Mucosa of stomach (tissue), 1 donor: Measurements from ENCODE around the gene E2F2.
A peak's percentile ranks its signal among the peaks of the same experiment; 100 is the strongest.

ENCODE experiments used
- H3K27me3 ChIP-seq: one replicate; pipeline ENCODE4 v1.7.0; 2013; ENCODE audit warnings: mild to moderate bottlenecking, low read length; ENCODE audit not compliant: control insufficient read depth, insufficient read depth
- H3K36me3 ChIP-seq: one replicate; pipeline ENCODE4 v1.7.0; 2013; ENCODE audit warnings: low read length; ENCODE audit not compliant: control insufficient read depth, insufficient read depth
- H3K4me1 ChIP-seq: one replicate; pipeline ENCODE4 v1.7.0; 2013; ENCODE audit warnings: mild to moderate bottlenecking, low read length; ENCODE audit not compliant: control insufficient read depth, insufficient read depth
- H3K4me3 ChIP-seq: one replicate; pipeline ENCODE4 v1.7.0; 2013; ENCODE audit warnings: low read length
- H3K9ac ChIP-seq: one replicate; pipeline ENCODE4 v1.7.0; 2013; ENCODE audit warnings: mild to moderate bottlenecking, low read length, moderate library complexity
- H3K9me3 ChIP-seq: one replicate; pipeline ENCODE4 v1.7.0; 2013; ENCODE audit warnings: mild to moderate bottlenecking, low read length, moderate library complexity; ENCODE audit not compliant: control insufficient read depth
- donor health status: Pancreatic carcinoma.

The E2F2 gene

DNA sequence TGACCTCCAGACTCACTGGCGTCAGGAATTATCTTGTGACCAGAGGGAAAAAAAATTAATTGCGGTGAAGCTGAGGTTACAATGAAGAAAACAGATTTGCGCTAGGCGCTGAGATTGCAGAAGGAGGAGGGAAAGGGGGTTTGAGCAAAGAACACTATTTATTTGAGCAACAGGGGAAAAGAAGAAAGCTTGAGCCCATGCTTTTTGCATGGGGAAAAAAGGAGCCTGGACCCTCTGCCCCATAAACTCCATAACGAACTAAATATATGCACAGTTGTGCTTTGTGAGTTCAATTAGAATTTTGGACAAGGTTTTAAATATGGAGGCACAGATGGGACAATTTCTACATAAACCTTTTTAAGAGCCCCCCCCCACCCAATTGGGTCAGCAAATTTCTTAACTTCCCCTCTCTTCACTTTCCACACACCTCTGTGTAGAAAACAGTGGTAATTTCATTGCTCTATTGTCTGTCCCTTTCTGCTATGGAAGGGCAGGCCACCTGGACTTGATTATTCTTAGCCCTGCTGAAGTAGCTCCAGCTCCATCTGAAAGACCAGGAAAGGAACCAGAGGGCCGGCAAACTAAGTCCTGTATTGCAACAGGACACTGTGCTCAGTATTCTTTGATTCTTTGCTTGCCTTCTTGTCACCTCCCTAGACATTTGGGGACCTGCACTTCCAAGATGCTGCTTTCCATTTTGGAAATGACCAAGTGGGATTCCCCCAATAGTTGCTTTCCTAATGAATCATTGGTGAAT is 29.1 kb upstream of the E2F2 start:
- Histone ChIP-seq H3K36me3 (peaks cover 8% of the 10 kb centered on the region), H3K9ac (peak overlapping the region; percentile 90), H3K4me1 (peaks cover 71% of the 10 kb centered on the region), H3K9me3 (no peaks in the 10 kb centered on the region), H3K27me3 (no peaks in the 10 kb centered on the region), H3K4me3 (peak overlapping the region; percentile 18)

DNA sequence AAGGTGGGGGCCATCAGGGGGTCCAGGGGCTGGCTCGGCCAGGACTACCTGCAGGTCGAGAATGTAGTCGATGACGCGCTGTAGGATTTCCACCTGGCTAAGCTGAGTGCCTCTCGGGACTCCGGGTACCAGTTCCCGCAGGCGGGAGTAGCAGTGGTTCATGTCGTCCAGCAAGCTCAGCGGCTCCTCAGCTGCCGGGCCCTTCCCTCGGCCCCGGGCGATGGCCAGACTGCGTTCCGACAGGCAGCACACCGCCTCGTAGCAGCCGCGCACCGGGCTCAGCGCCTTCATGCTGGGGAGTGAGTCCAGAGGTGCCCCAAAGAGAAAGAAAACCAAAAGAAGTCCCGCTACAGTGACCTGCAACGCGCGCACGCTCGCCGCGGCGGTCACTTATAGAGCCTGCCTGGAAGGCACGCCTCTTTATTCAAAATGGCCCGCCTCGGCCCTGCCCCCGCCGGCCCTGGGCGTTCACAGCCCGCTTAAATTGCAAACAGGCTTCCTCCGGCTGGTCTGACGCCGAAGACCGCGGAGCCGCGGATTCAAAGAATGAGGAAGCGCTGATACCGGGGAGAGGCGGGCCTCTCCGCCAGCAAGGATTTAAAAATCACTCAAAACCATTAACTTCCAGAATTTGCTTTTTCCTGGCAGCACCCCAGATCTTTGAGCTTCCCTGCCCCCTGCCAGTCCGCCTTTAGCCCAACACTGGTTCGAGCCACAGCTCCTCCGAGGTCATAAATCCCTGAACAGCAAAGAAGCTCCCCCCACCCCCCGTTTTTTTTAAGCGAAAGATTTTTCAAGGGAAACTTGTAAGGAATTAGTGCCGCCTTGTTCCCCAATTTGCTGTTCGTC is 28.3 kb upstream of the E2F2 start, which contains the start of gene ID3:
TSS of gene ID3 (minus strand) at position 366 of the 849 bp plus-strand sequence. CDS start at position 291, 75 bp downstream.
- Histone ChIP-seq H3K9me3 (no peaks in the 10 kb centered on the region), H3K4me1 (peaks cover 68% of the 10 kb centered on the region), H3K27me3 (no peaks in the 10 kb centered on the region), H3K36me3 (peaks cover 8% of the 10 kb centered on the region), H3K4me3 (peak within 1 kb of the TSS; percentile 99), H3K9ac (peak within 1 kb of the TSS; percentile 97)

GRCh38 chr1:23558872-23559135 is 27.8 kb upstream of the E2F2 start:
- Histone ChIP-seq H3K27me3 (no peaks in the 10 kb centered on the region), H3K36me3 (peaks cover 8% of the 10 kb centered on the region), H3K4me3 (peak overlapping the region; percentile 99), H3K4me1 (peaks cover 68% of the 10 kb centered on the region), H3K9me3 (no peaks in the 10 kb centered on the region), H3K9ac (peak overlapping the region; percentile 97)

GRCh38 chr1:23558140-23558871 is 27.3 kb upstream of the E2F2 start:
- H3K9ac ChIP-seq: peak overlapping the region; percentile 97
- no peaks in the 10 kb centered on the region for H3K27me3 ChIP-seq
- peaks cover 8% of the 10 kb centered on the region for H3K36me3 ChIP-seq
- H3K4me3 ChIP-seq: peak overlapping the region; percentile 99
- H3K4me1 ChIP-seq: peaks cover 68% of the 10 kb centered on the region
- no peaks in the 10 kb centered on the region for H3K9me3 ChIP-seq

GRCh38 chr1:23557471-23558124 is 26.6 kb upstream of the E2F2 start:
- peak overlapping the region; percentile 97 for H3K9ac ChIP-seq
- peaks cover 65% of the 10 kb centered on the region for H3K4me1 ChIP-seq
- H3K9me3 ChIP-seq: no peaks in the 10 kb centered on the region
- H3K4me3 ChIP-seq: peak overlapping the region; percentile 99
- H3K27me3 ChIP-seq: no peaks in the 10 kb centered on the region
- H3K36me3 ChIP-seq: peaks cover 8% of the 10 kb centered on the region

- Histone ChIP-seq H3K4me1 (peaks cover 61% of the 10 kb centered on the region), H3K36me3 (peaks cover 8% of the 10 kb centered on the region), H3K4me3 (peak overlapping the region; percentile 99), H3K27me3 (no peaks in the 10 kb centered on the region), H3K9ac (peak overlapping the region; percentile 97), H3K9me3 (no peaks in the 10 kb centered on the region)
Measured at GRCh38 chr1:23556635-23557470, 25.8 kb upstream of the E2F2 start.

DNA sequence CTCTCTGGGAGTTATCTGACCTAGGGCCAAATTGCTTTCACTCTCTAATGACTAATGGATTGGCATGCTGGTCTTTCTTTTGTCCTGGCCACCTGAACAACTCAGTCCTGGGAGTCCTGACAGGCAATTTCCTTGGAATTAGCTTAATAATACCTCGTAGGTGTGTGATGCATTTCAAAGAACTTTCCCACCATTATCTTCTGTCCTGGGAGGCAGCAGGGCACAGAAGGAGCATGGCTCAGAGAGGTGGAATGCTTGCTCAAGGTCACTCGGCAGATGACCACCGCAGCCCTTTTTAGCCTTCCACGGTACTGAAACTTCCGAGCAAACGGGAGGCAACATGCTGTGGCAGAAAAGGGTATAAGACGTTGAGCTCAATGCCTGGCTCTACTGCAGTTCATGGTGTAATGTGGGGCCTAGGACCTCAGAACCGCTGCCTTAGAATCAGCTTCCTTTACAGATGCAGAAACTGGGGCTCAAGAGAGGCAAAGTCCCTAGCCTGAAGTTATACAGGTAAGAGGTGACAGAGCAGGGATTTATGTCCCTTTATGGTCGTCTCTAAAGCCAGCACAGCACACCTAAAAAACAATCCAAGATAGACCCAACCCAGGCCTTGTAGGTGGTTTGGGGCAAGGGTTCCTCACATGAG is 25.1 kb upstream of the E2F2 start:
- H3K4me3 ChIP-seq: no peak overlapping the region

DNA sequence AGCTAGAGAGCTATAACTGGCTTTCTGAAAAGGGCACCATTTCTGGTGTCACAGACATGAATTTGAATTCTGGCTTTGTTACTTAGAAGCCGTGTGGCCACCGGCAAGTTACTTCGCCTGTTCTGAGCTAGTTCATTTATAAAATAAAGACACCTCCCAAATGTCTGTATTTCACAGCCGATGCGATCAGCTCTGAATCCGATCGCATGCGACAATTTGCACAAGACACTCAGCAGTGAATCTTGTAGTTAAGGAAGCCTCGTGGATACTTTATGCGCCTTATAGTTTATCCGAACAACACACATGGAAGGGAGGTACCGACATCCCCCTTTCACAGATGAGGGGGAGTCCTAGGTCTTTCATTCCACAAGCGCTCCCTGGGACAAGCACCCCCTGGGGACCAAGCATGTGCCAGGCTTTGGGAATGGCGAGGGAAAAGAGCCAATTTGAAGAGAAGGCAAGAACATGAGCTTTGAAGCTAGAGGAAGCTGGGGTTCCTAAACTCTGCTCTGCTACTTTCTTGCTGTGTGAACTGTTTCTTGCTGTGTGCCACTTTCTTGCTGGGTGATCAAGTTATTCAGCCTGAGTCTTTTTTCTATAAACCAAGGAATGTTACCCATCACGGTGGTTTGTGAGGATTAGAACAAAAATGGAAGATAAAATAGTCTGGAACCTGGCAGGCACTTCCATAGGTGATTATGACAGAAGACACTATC is 24.4 kb upstream of the E2F2 start:
- Histone ChIP-seq H3K9me3 (no peaks in the 10 kb centered on the region), H3K36me3 (peaks cover 8% of the 10 kb centered on the region), H3K4me3 (no peak overlapping the region), H3K4me1 (peaks cover 47% of the 10 kb centered on the region), H3K27me3 (no peaks in the 10 kb centered on the region), H3K9ac (peak overlapping the region; percentile 97)

More for the DNA sequence above, 25.1 kb upstream of the E2F2 start:
- Histone ChIP-seq H3K9me3 (no peaks in the 10 kb centered on the region), H3K27me3 (no peaks in the 10 kb centered on the region), H3K4me1 (peaks cover 53% of the 10 kb centered on the region), H3K36me3 (peaks cover 8% of the 10 kb centered on the region), H3K9ac (peak overlapping the region; percentile 97)

- no peaks in the 10 kb centered on the region for H3K27me3 ChIP-seq
- H3K4me3 ChIP-seq: peak overlapping the region; percentile 86
- H3K4me1 ChIP-seq: peaks cover 39% of the 10 kb centered on the region
- peak overlapping the region; percentile 97 for H3K9ac ChIP-seq
- no peaks in the 10 kb centered on the region for H3K9me3 ChIP-seq
- H3K36me3 ChIP-seq: peaks cover 8% of the 10 kb centered on the region
Measured at GRCh38 chr1:23554481-23555269, 23.6 kb upstream of the E2F2 start.

GRCh38 chr1:23554127-23554480 is 23.1 kb upstream of the E2F2 start:
- H3K36me3 ChIP-seq: peaks cover 8% of the 10 kb centered on the region
- H3K4me3 ChIP-seq: peak overlapping the region; percentile 86
- H3K4me1 ChIP-seq: peaks cover 39% of the 10 kb centered on the region
- no peaks in the 10 kb centered on the region for H3K27me3 ChIP-seq
- H3K9ac ChIP-seq: peak overlapping the region; percentile 93
- no peaks in the 10 kb centered on the region for H3K9me3 ChIP-seq
